H1 (cell line): ENCODE measurements around the gene FAM186B. TPM values are rescaled to one million over a fixed set of nuclear protein-coding genes. Genes with fewer than 3 reads are reported as not detected.

Source experiments
- CTCF ChIA-PET: fragments of 300-600 bp; sonication (Branson Sonifier 250); formaldehyde crosslinking; loops from one replicate; lab custom pipeline; 2021; ENCODE audit not compliant: partially characterized antibody; lab: Charles Lee
- POLR2A ChIA-PET: fragments of 300-600 bp; sonication (Branson Sonifier 250); formaldehyde crosslinking; loops from one replicate; lab custom pipeline; 2021; ENCODE audit warnings: inconsistent platforms; ENCODE audit not compliant: partially characterized antibody; lab: Charles Lee
- DNase-seq, 2 experiments: peaks; one replicate each; pipeline versions ENCODE4 v3.0.0 to v3.0.0-alpha.2; 2010 to 2022; ENCODE audit warnings: low spot score in 2 of 2, low read depth in 1 of 2, mixed read lengths in 1 of 2
- FAIRE-seq: peaks from 2 replicates; lab custom pipeline; 2011; peaks lifted over from hg19 to GRCh38; lab: Jason Lieb, UNC
- H2AFZ ChIP-seq: 2 replicates; pipeline ENCODE4 v1.8.1; 2012; ENCODE audit warnings: low read length, inconsistent platforms
- H2AK5ac ChIP-seq: 2 replicates; pipeline ENCODE4 v1.6.1; 2013; ENCODE audit warnings: low read depth, low read length
- H2BK120ac ChIP-seq: replicated peaks from 2 replicates; pipeline ENCODE3; 2013; ENCODE audit warnings: low read depth, low read length, inconsistent platforms
- H2BK12ac ChIP-seq: 2 replicates; pipeline ENCODE4 v1.6.1; 2013; ENCODE audit warnings: low read depth, low read length
- H2BK15ac ChIP-seq: 2 replicates; pipeline ENCODE4 v1.6.1; 2013; ENCODE audit warnings: low read length
- H2BK20ac ChIP-seq: 2 replicates; pipeline ENCODE4 v1.6.1; 2013; ENCODE audit warnings: low read length
- H2BK5ac ChIP-seq: 2 replicates; pipeline ENCODE4 v1.6.1; 2013; ENCODE audit warnings: low read depth, low read length
- H3K14ac ChIP-seq: 2 replicates; pipeline ENCODE4 v1.6.1; 2013; ENCODE audit warnings: inconsistent platforms; ENCODE audit not compliant: insufficient read length
- H3K18ac ChIP-seq: 2 replicates; pipeline ENCODE4 v1.6.1; 2013; ENCODE audit warnings: low read length; ENCODE audit errors: extremely low read depth
- H3K23ac ChIP-seq: 2 replicates; pipeline ENCODE4 v1.6.1; 2013; ENCODE audit warnings: inconsistent platforms; ENCODE audit not compliant: insufficient read length
- H3K23me2 ChIP-seq: 2 replicates; pipeline ENCODE4 v1.6.1; 2013; ENCODE audit warnings: low read depth, low read length
- H3K27ac ChIP-seq: 2 replicates; pipeline ENCODE4 v1.6.1; 2011; ENCODE audit warnings: low read depth, low read length, inconsistent platforms
- H3K27me3 ChIP-seq, 4 experiments: replicated peaks in 1 of 4; 1 replicate in 1 of 4; 2 replicates in 3 of 4; pipeline versions ENCODE4 v1.6.1 to v1.8.1; 2011 to 2013; ENCODE audit warnings: low read length in 3 of 4, mild to moderate bottlenecking in 3 of 4, inconsistent platforms in 2 of 4, mixed read lengths in 2 of 4, moderate library complexity in 1 of 4; ENCODE audit not compliant: control insufficient read depth in 3 of 4, insufficient read depth in 3 of 4; ENCODE audit errors: extremely low read depth in 1 of 4
- H3K36me3 ChIP-seq, 4 experiments: 2 replicates each; pipeline versions ENCODE4 v1.6.1 to v1.8.1; 2011 to 2013; ENCODE audit warnings: mild to moderate bottlenecking in 4 of 4, low read length in 3 of 4, moderate library complexity in 2 of 4, control low read depth in 1 of 4, inconsistent platforms in 1 of 4; ENCODE audit not compliant: insufficient read depth in 4 of 4, control insufficient read depth in 2 of 4
- H3K4ac ChIP-seq: replicated peaks from 2 replicates; pipeline ENCODE3; 2013; ENCODE audit warnings: low read length, low read depth, mixed read lengths, inconsistent platforms; ENCODE audit not compliant: insufficient read length
- H3K4me1 ChIP-seq, 4 experiments: replicated peaks in 1 of 4; 1 replicate in 1 of 4; 2 replicates in 3 of 4; pipeline versions ENCODE4 v1.6.1 to v1.8.1; 2011 to 2013; ENCODE audit warnings: low read length in 3 of 4, inconsistent platforms in 2 of 4, mixed read lengths in 1 of 4; ENCODE audit not compliant: insufficient read depth in 4 of 4, control insufficient read depth in 3 of 4
- H3K4me2 ChIP-seq, 2 experiments: 2 replicates each; pipeline versions ENCODE4 v1.6.1 to v1.8.1; 2011 to 2013; ENCODE audit warnings: low read depth in 2 of 2, low read length in 2 of 2, control low read depth in 1 of 2, inconsistent platforms in 1 of 2, mild to moderate bottlenecking in 1 of 2; ENCODE audit not compliant: insufficient read depth in 1 of 2
- H3K4me3 ChIP-seq, 4 experiments: fragments of 200-600, 300-600 bp in 1 of 4; sonication (generic), shearing (Covaris generic), sonication (Bioruptor Twin) in 1 of 4; 2 replicates each; pipeline versions ENCODE4 v1.5.1 to v1.8.1; 2011 to 2016; ENCODE audit warnings: low read length in 4 of 4, low read depth in 3 of 4, control low read depth in 2 of 4, inconsistent platforms in 2 of 4, mild to moderate bottlenecking in 2 of 4, mixed read lengths in 1 of 4, moderate library complexity in 1 of 4; ENCODE audit not compliant: insufficient read depth in 2 of 4; ENCODE audit errors: extremely low read depth in 1 of 4
- H3K56ac ChIP-seq: replicated peaks from 2 replicates; pipeline ENCODE3; 2013; ENCODE audit warnings: low read depth, mild to moderate bottlenecking, mixed read lengths, low read length, inconsistent platforms; ENCODE audit not compliant: insufficient read length
- H3K79me1 ChIP-seq: 2 replicates; pipeline ENCODE4 v1.6.1; 2013; ENCODE audit warnings: low read depth, low read length, control low read depth
- H3K79me2 ChIP-seq, 2 experiments: 2 replicates each; pipeline versions ENCODE4 v1.6.1 to v1.8.1; 2012 to 2013; ENCODE audit warnings: low read length in 2 of 2, mild to moderate bottlenecking in 2 of 2, inconsistent platforms in 1 of 2; ENCODE audit not compliant: insufficient read depth in 2 of 2, control insufficient read depth in 1 of 2
- H3K9ac ChIP-seq, 4 experiments: replicated peaks in 1 of 4; 1 replicate in 1 of 4; 2 replicates in 3 of 4; pipeline versions ENCODE4 v1.6.1 to v1.8.1; 2011 to 2013; ENCODE audit warnings: low read depth in 3 of 4, low read length in 3 of 4, control low read depth in 2 of 4, mild to moderate bottlenecking in 2 of 4, moderate library complexity in 2 of 4, inconsistent platforms in 1 of 4; ENCODE audit errors: extremely low read depth in 1 of 4
- H3K9me3 ChIP-seq, 2 experiments: 2 replicates each; pipeline versions ENCODE4 v1.6.1 to v1.8.1; 2012 to 2013; ENCODE audit warnings: mild to moderate bottlenecking in 2 of 2, moderate library complexity in 2 of 2, control low read depth in 1 of 2, inconsistent platforms in 1 of 2, low read depth in 1 of 2, low read length in 1 of 2, mixed read lengths in 1 of 2; ENCODE audit not compliant: insufficient read depth in 2 of 2
- H4K20me1 ChIP-seq, 2 experiments: replicated peaks in 1 of 2; 2 replicates each; pipeline versions ENCODE3 to v1.8.1; 2011 to 2013; ENCODE audit warnings: inconsistent platforms in 2 of 2, low read length in 2 of 2, mild to moderate bottlenecking in 1 of 2; ENCODE audit not compliant: insufficient read depth in 2 of 2, control insufficient read depth in 1 of 2
- H4K5ac ChIP-seq: 2 replicates; pipeline ENCODE4 v1.6.1; 2013; ENCODE audit warnings: low read length, low read depth, mixed read lengths, inconsistent platforms; ENCODE audit not compliant: insufficient read length
- H4K8ac ChIP-seq: 2 replicates; pipeline ENCODE4 v1.8.0; 2013; ENCODE audit warnings: mild to moderate bottlenecking, moderate library complexity, low read length, inconsistent platforms; ENCODE audit not compliant: insufficient read depth; ENCODE audit errors: extremely low read depth
- H4K91ac ChIP-seq: replicated peaks from 2 replicates; pipeline ENCODE3; 2013; ENCODE audit warnings: low read length, mixed read lengths, inconsistent platforms; ENCODE audit not compliant: insufficient read length
- CEBPB ChIP-seq: IDR thresholded peaks from 2 replicates; pipeline ENCODE4 v1.6.1; 2012; ENCODE audit warnings: low read depth, low read length
- CHD2 ChIP-seq: IDR thresholded peaks from 2 replicates; pipeline ENCODE4 v1.6.1; 2012; ENCODE audit warnings: low read length, improper control_type of control experiment
- CTCF ChIP-seq, 3 experiments: IDR thresholded peaks; 1 replicate in 2 of 3; 2 replicates in 1 of 3; pipeline versions ENCODE4 v1.5.1 to v1.6.1; 2011; ENCODE audit warnings: low read length in 3 of 3, mild to moderate bottlenecking in 3 of 3, inconsistent platforms in 2 of 3, low read depth in 1 of 3, moderate library complexity in 1 of 3; ENCODE audit not compliant: insufficient read depth in 1 of 3; ENCODE audit errors: control extremely low read depth in 1 of 3
- KDM1A ChIP-seq: fragments of 200-600, 300-600 bp; sonication (generic); IDR thresholded peaks from 2 replicates; pipeline ENCODE4 v1.7.1; 2016; ENCODE audit warnings: mild to moderate bottlenecking, low read length, borderline replicate concordance
- POLR2A ChIP-seq, 2 experiments: IDR thresholded peaks; 1 replicate in 1 of 2; 2 replicates in 1 of 2; pipeline ENCODE4 v1.6.1; 2011; ENCODE audit warnings: low read depth in 2 of 2, low read length in 2 of 2, mild to moderate bottlenecking in 2 of 2; ENCODE audit errors: control extremely low read depth in 1 of 2
- SIN3A ChIP-seq, 2 experiments: IDR thresholded peaks in 1 of 2; conservative IDR thresholded peaks in 1 of 2; 2 replicates each; pipeline ENCODE4 v1.6.1; 2011 to 2012; ENCODE audit warnings: low read length in 2 of 2, improper control_type of control experiment in 1 of 2, low read depth in 1 of 2, mild to moderate bottlenecking in 1 of 2
- USF2 ChIP-seq: IDR thresholded peaks from 2 replicates; pipeline ENCODE4 v1.6.1; 2011; ENCODE audit warnings: low read length, improper control_type of control experiment
- ZNF274 ChIP-seq: IDR thresholded peaks from 2 replicates; pipeline ENCODE4 v1.7.0; 2012; ENCODE audit warnings: low read length, borderline replicate concordance; ENCODE audit errors: extremely low read depth
- WGBS, 2 experiments: shearing (Covaris generic) in 1 of 2; methylation state at CpG; one replicate each; pipeline versions ENCODE4 v1.1.6 to v1.1.7; 2013 to 2015; ENCODE audit warnings: low lambda C conversion rate in 2 of 2, mixed read lengths in 2 of 2, inconsistent platforms in 1 of 2, low coverage in 1 of 2, missing lambda C conversion rate in 1 of 2; ENCODE audit not compliant: insufficient replicate concordance in 2 of 2, insufficient coverage in 1 of 2, insufficient read length in 1 of 2; ENCODE audit errors: extremely low coverage in 1 of 2, missing lambda C conversion rate in 1 of 2; 5-methylcytosine and 5-hydroxymethylcytosine counted together
- polyA plus RNA-seq, 7 experiments: library from polyadenylated mRNA; depleted of rRNA in 3 of 7; stranded (reverse) in 5 of 7; unstranded in 2 of 7; fragments of >200 nt in 5 of 7; fragments of 200-250 nt in 2 of 7; gene quantifications; 1 replicate in 5 of 7; 2 replicates in 1 of 7; 4 replicates in 1 of 7; pipeline versions ENCODE4 v1.2.1 to v1.2.3, GENCODE V29; 2011 to 2013; ENCODE audit warnings: missing spikeins in 2 of 7, mixed read lengths in 2 of 7
- total RNA-seq: library from RNA; stranded (reverse); fragmentation: NEBNext Ultra II Directional; extraction: Animal tissue kit (Norgen Biotek cat#: 25700); gene quantifications from 2 replicates; pipeline ENCODE4 v1.2.1, GENCODE V29; 2021

FAM186B gene
- total and polyA plus RNA-seq, 2 of the 8 experiments (the other 6 are each of a cell fraction or from before 2014, with no cell fraction given), result 0.12 to 0.73 TPM

GRCh38 chr12:49564686-49565405 is 40.6 kb downstream of the FAM186B start:
- peaks cover 6% of the 10 kb centered on the region; the same call in 1 of the 2 replicates for H3K23me2 ChIP-seq
- H3K36me3 ChIP-seq, result peaks cover 20 to 47% (median 29%) of the 10 kb centered on the region in 4 experiments; a peak in 7 of 8 replicates
- H3K56ac ChIP-seq, result no peak overlapping the region
- H3K14ac ChIP-seq, result no peak overlapping the region
- no peak overlapping the region for H3K23ac ChIP-seq
- DNase-seq (no peak), FAIRE-seq (no peak)
- H3K27ac ChIP-seq, result no peak overlapping the region
- CTCF ChIA-PET, result interaction anchor here (0.7 to 7.7 kb wide), 5 partner anchors 12 to 233 kb away, joined by 3 to 115 read pairs (median 7); no protein-coding TSS in a partner anchor
- no peak overlapping the region for H4K91ac ChIP-seq
- POLR2A ChIA-PET, result interaction anchor here (1.1 to 9.1 kb wide), 4 partner anchors 12 to 128 kb away, joined by 3 to 72 read pairs (median 4); partner anchors contain the start of gene KCNH3
- TF ChIP-seq SIN3A (conservative IDR thresholded peaks at IDR 0.05 in 1 of 2, IDR thresholded peaks at IDR 0.05 in 1 of 2; ENCODE audit: low read depth in 1 of 2, low read length in 2 of 2), result no peak
- no peak for TF ChIP-seq CHD2
- TF ChIP-seq ZNF274, result no peak
- no peak for TF ChIP-seq CTCF (IDR thresholded peaks at IDR 0.05; ENCODE audit: control extremely low read depth in 1 of 3, insufficient read depth in 1 of 3, low read depth in 1 of 3, low read length in 3 of 3)
- no peak for TF ChIP-seq USF2
- no peak for TF ChIP-seq CEBPB
- TF ChIP-seq POLR2A (IDR thresholded peaks at IDR 0.05; ENCODE audit: control extremely low read depth in 1 of 2, low read depth in 2 of 2, low read length in 2 of 2), result no peak
- no peak for TF ChIP-seq KDM1A
- no peak overlapping the region for H2BK15ac ChIP-seq
- H3K9ac ChIP-seq, result no peak overlapping the region
- H3K4me1 ChIP-seq, result no peaks in the 10 kb centered on the region; a peak in 3 of 7 replicates
- no peak overlapping the region for H2BK5ac ChIP-seq
- H3K4ac ChIP-seq, result no peak overlapping the region
- no peak overlapping the region for H3K4me3 ChIP-seq
- H3K9me3 ChIP-seq, result no peaks in the 10 kb centered on the region
- no peak overlapping the region for H3K4me2 ChIP-seq
- no peaks in the 10 kb centered on the region for H3K27me3 ChIP-seq
- no peak overlapping the region for H2AFZ ChIP-seq
- H3K79me2 ChIP-seq, result peaks cover 0 to 25% of the 10 kb centered on the region in 2 experiments; a peak in 2 of 4 replicates
- no peak overlapping the region for H3K18ac ChIP-seq
- peaks cover 13% of the 10 kb centered on the region for H3K79me1 ChIP-seq
- 0 out of 2 replicates have a peak overlapping the region, but pooled peaks have one; percentile 3 for H4K8ac ChIP-seq
- H4K5ac ChIP-seq, result no peak overlapping the region
- no peak overlapping the region for H2BK20ac ChIP-seq
- no peak overlapping the region for H2AK5ac ChIP-seq
- no peak overlapping the region for H2BK12ac ChIP-seq
- peaks cover 0 to 10% of the 10 kb centered on the region in 2 experiments for H4K20me1 ChIP-seq
- 88% methylated on average over 8 of the region's 8 CpGs; no CpG with 5 or more reads in 1 of the 2 experiments for WGBS, 2 experiments
- H2BK120ac ChIP-seq, result no peak overlapping the region
